ENCODE results near the gene ANK2.

GRCh38 chr4:113365377-113365776 lies 315.9 kb downstream of the ANK2 start:
- TF ChIP-seq POLR2A (IDR thresholded peaks at IDR 0.05) (no peak), CTCF (IDR thresholded peaks at IDR 0.05) (no peak)

Data from thyroid gland (tissue), 4 donors.